Neural cell (in vitro differentiated cells): Measurements from ENCODE around the gene SLC66A1.

Experiments used
- CTCF ChIP-seq: fragments of 450-650 bp; IDR thresholded peaks from 2 replicates; pipeline ENCODE4 v1.5.1; 2014; ENCODE audit warnings: antibody characterized with exemption, mild to moderate bottlenecking, moderate library complexity; ENCODE audit not compliant: poor library complexity, severe bottlenecking
- EP300 ChIP-seq: fragments of 450-650 bp; conservative IDR thresholded peaks from 2 replicates; pipeline ENCODE4 v1.6.1; 2014; ENCODE audit warnings: antibody characterized with exemption, mild to moderate bottlenecking, moderate library complexity; ENCODE audit not compliant: poor library complexity, severe bottlenecking
- EZH2 ChIP-seq: fragments of 200-600, 300-800 bp; shearing (Covaris generic), sonication (generic); IDR thresholded peaks from 2 replicates; pipeline ENCODE4 v1.6.1; 2014; ENCODE audit warnings: antibody characterized with exemption, low read length, borderline replicate concordance, mild to moderate bottlenecking; ENCODE audit not compliant: insufficient read depth, poor library complexity, severe bottlenecking
- MXI1 ChIP-seq: fragments of 450-650 bp; conservative IDR thresholded peaks from 2 replicates; pipeline ENCODE4 v1.6.1; 2014; ENCODE audit warnings: antibody characterized with exemption, mild to moderate bottlenecking; ENCODE audit not compliant: poor library complexity, severe bottlenecking
- POLR2AphosphoS5 ChIP-seq: IDR thresholded peaks from 2 replicates; pipeline ENCODE4 v1.6.1; 2012
- RAD21 ChIP-seq: fragments of 450-650 bp; conservative IDR thresholded peaks from 2 replicates; pipeline ENCODE4 v1.6.1; 2014; ENCODE audit warnings: antibody characterized with exemption, mild to moderate bottlenecking, moderate library complexity
- REST ChIP-seq: IDR thresholded peaks from 2 replicates; pipeline ENCODE4 v1.6.1; 2012; ENCODE audit warnings: borderline replicate concordance
- SMC3 ChIP-seq: fragments of 450-650 bp; conservative IDR thresholded peaks from 2 replicates; pipeline ENCODE4 v1.6.1; 2014; ENCODE audit warnings: antibody characterized with exemption, mild to moderate bottlenecking, moderate library complexity; ENCODE audit not compliant: poor library complexity
- TAF1 ChIP-seq: IDR thresholded peaks from 2 replicates; pipeline ENCODE4 v1.6.1; 2012; ENCODE audit warnings: low read depth

- TF ChIP-seq TAF1: no peak
- no peak for TF ChIP-seq CTCF
- TF ChIP-seq POLR2AphosphoS5: no peak
- no peak for TF ChIP-seq RAD21
- TF ChIP-seq EP300: no peak
- no peak for TF ChIP-seq EZH2
- TF ChIP-seq SMC3: no peak
- TF ChIP-seq REST: no peak
- no peak for TF ChIP-seq MXI1
Observed at GRCh38 chr1:19349999-19350398, 37.9 kb downstream of the SLC66A1 start.
